HepG2 (cell line): Measurements from ENCODE around the gene GNPAT. TPM values are rescaled to one million over a fixed set of nuclear protein-coding genes. Genes with fewer than 3 reads are reported as not detected.

Source experiments
- ATAC-seq: fragments of 200-7000 bp; cut with Tn5 transposase; 3 replicates; pipeline ENCODE4 v1.9.1; 2020; ENCODE audit warnings: mild to moderate bottlenecking, moderate library complexity
- BruUV-seq: library from RNA; stranded (reverse); fragments of 400-500 nt; replicated peaks from 2 replicates; lab custom pipeline; 2021; lab: Mats Ljungman, UMichigan
- CTCF ChIA-PET: fragments of 300-600 bp; formaldehyde crosslinking; extraction: SDS; loops from one replicate; lab custom pipeline; 2021; ENCODE audit warnings: low total read pairs, inconsistent platforms, low intra/inter-chr PET ratio; lab: Yijun Ruan, JAX
- POLR2A ChIA-PET: fragments of 350-600 bp; sonication (Branson Sonifier 250); formaldehyde crosslinking; loops from one replicate; lab custom pipeline; 2020; ENCODE audit warnings: antibody characterized with exemption, inconsistent platforms; lab: Yijun Ruan, JAX
- DNase-seq: peaks from one replicate; pipeline ENCODE4 v3.0.0-alpha.2; 2015; ENCODE audit warnings: low spot score
- FAIRE-seq: peaks from 3 replicates; lab custom pipeline; 2011; peaks lifted over from hg19 to GRCh38; lab: Jason Lieb, UNC
- H2AFZ ChIP-seq: one replicate; pipeline ENCODE4 v1.6.1; 2011; ENCODE audit warnings: low read length, inconsistent platforms
- H3K27ac ChIP-seq: fragments of 300-600 bp; 3 replicates; pipeline ENCODE4 v1.8.0; 2011; ENCODE audit warnings: mixed run types, mild to moderate bottlenecking, mixed read lengths, low read length, inconsistent platforms; ENCODE audit not compliant: insufficient read depth; ENCODE audit errors: extremely low read length
- H3K27me3 ChIP-seq, 2 experiments: fragments of 200-600 bp in 1 of 2; 2 replicates in 1 of 2; 3 replicates in 1 of 2; pipeline versions ENCODE4 v1.6.0 to v1.8.0; 2011; ENCODE audit warnings: low read length in 2 of 2, mild to moderate bottlenecking in 2 of 2, moderate library complexity in 2 of 2, inconsistent platforms in 1 of 2; ENCODE audit not compliant: insufficient read depth in 2 of 2, control insufficient read depth in 1 of 2
- H3K36me3 ChIP-seq, 2 experiments: fragments of 200-600 bp in 1 of 2; replicated peaks in 1 of 2; 2 replicates in 1 of 2; 3 replicates in 1 of 2; pipeline versions ENCODE4 v1.5.1 to v1.8.0; 2011; ENCODE audit warnings: low read length in 2 of 2, inconsistent platforms in 1 of 2; ENCODE audit not compliant: insufficient read depth in 2 of 2, control insufficient read depth in 1 of 2
- H3K4me1 ChIP-seq: 2 replicates; pipeline ENCODE4 v1.5.1; 2012; ENCODE audit warnings: low read length, inconsistent platforms; ENCODE audit not compliant: insufficient read depth
- H3K4me2 ChIP-seq: 2 replicates; pipeline ENCODE4 v1.6.0; 2011; ENCODE audit warnings: low read depth, low read length, inconsistent platforms
- H3K4me3 ChIP-seq, 3 experiments: fragments of 200-600 bp in 1 of 3; sonication (generic), shearing (Covaris generic) in 1 of 3; replicated peaks in 1 of 3; 2 replicates each; pipeline ENCODE4 v1.5.1; 2011 to 2016; ENCODE audit warnings: low read length in 3 of 3, inconsistent platforms in 2 of 3, low read depth in 2 of 3, mild to moderate bottlenecking in 2 of 3, control low read depth in 1 of 3, mixed read lengths in 1 of 3; ENCODE audit not compliant: insufficient read depth in 1 of 3
- H3K79me2 ChIP-seq: one replicate; pipeline ENCODE4 v1.6.1; 2011; ENCODE audit warnings: low read length, inconsistent platforms; ENCODE audit not compliant: insufficient read depth
- H3K9ac ChIP-seq: 2 replicates; pipeline ENCODE4 v1.6.0; 2011; ENCODE audit warnings: mild to moderate bottlenecking, low read depth, low read length, inconsistent platforms; ENCODE audit not compliant: insufficient read depth
- H3K9me3 ChIP-seq: 2 replicates; pipeline ENCODE4 v1.5.1; 2012; ENCODE audit warnings: mild to moderate bottlenecking, low read length
- H4K20me1 ChIP-seq: 2 replicates; pipeline ENCODE4 v1.6.0; 2011; ENCODE audit warnings: inconsistent platforms, mild to moderate bottlenecking, low read length, moderate library complexity; ENCODE audit not compliant: insufficient read depth
- SYNCRIP ChIP-seq: fragments of 200-400 bp; formaldehyde crosslinking; IDR thresholded peaks from 2 replicates; pipeline ENCODE4 v1.6.1; 2018; ENCODE audit warnings: mild to moderate bottlenecking, low read depth, low read length; ENCODE audit not compliant: insufficient read depth
- ZNF678 ChIP-seq: sonication (generic); formaldehyde crosslinking; IDR thresholded peaks from 2 replicates; pipeline ENCODE4 v1.4.0; 2020; ENCODE audit warnings: mild to moderate bottlenecking, missing genetic modification reagents
- WGBS: methylation state at CpG from one replicate; pipeline ENCODE4 v1.1.6; 2017; ENCODE audit warnings: low lambda C conversion rate; 5-methylcytosine and 5-hydroxymethylcytosine counted together
- in situ Hi-C: cut with HindIII; loops from 2 replicates; pipeline ENCODE4 v1.10.0; 2017; ENCODE audit warnings: low pct_unique_long_range_greater_than_20kb; ENCODE audit not compliant: extremely low pct_ligation_motif_present
- intact Hi-C: fragments of 100-400 bp; cut with micrococcal nuclease; formaldehyde crosslinking; loops from one replicate; pipeline ENCODE4 v1.10.0; 2022; ENCODE audit not compliant: unreplicated experiment
- polyA plus RNA-seq, 8 experiments: library from polyadenylated mRNA; depleted of rRNA in 3 of 8; stranded (reverse) in 7 of 8; unstranded in 1 of 8; fragments of >200 nt; fragmentation: Illumina TruSeq in 4 of 8; extraction: Trizol in 4 of 8; gene quantifications; 2 replicates each; pipeline versions ENCODE4 v1.2.1 to v1.2.3, GENCODE V29; 2011 to 2016; ENCODE audit warnings: low read depth in 4 of 8, missing spikeins in 1 of 8, mixed read lengths in 1 of 8; ENCODE audit not compliant: insufficient read depth in 1 of 8
- total RNA-seq, 5 experiments: library from RNA; depleted of rRNA; stranded (reverse); fragments of >200 nt; fragmentation: Illumina TruSeq; extraction: Trizol; gene quantifications; 2 replicates each; pipeline ENCODE4 v1.2.3, GENCODE V29; 2016; ENCODE audit warnings: low read depth in 1 of 5

The GNPAT gene
- total and polyA plus RNA-seq, 2 of the 13 experiments (the other 11 are each of a cell fraction or from before 2014, with no cell fraction given) = 58.3 to 114 TPM

DNA sequence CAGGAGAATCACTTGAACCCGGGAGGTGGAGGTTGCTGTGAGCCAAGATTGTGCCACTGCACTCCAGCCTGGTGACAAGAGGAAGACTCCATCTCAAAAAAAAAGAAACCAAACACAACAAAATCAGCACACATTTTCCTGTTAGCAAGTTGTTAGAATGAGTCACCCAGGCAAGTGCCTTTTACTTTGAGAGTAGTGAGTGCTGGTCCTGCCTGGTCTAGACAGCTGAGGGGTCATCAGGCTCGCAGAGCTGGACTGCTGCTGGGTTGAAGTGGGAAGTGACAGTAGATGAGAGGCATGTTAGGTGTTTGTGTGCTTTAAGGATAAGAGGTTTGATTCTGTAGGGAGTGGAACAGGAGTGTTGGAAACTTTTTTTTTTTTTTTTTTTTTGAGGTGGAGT, 31.9 kb downstream of the GNPAT start:
- in situ Hi-C loops = no loop called here
- BruUV-seq = no TSS peak
- ATAC-seq = peak; percentile 29; the same call in 2 of the 3 replicates

DNA sequence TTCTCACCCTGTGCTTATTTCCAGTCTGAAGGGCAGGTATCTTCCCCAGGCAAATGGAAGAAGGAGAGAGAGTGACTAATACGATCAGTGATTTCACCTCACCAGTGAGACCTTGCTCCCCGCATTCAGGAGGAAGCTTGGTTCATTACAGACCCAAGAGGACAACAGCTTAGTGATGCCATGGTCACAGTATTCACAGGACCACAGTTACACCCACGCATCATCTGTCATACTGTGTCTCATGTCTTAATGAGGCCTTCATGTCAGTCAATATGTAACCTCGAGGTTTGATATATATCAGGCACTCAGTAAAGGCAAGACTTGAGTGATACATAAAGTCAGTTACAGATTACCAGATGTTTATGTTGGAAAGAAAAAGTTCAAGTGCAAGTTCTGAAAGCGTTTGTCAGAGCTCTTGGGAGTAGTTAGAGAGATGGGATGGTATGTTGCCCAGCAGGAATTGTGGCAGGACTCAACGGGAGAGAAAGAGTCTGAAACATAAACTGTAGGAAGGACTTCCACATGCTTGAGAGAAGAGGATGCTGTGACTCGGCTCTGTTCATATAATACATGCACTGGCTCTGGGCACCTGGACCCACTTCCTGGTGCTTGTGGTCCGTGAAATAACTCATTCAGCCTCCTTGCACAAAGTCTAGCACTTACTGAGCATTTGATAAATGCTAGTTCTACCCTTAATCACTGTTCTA, 33.3 kb downstream of the GNPAT start:
- TSS peak; percentile 5 for BruUV-seq
- H3K27me3 ChIP-seq = no peaks in the 10 kb centered on the region

More for the DNA sequence above, 31.9 kb downstream of the GNPAT start:
- FAIRE-seq (no peak), DNase-seq (no peak)
- TF ChIP-seq ZNF678 = no peak
- intact Hi-C loops = no loop called here
- H2AFZ ChIP-seq = no peak overlapping the region
- no peak overlapping the region for H3K27ac ChIP-seq
- no peaks in the 10 kb centered on the region for H3K27me3 ChIP-seq
- ChIA-PET POLR2A (no interaction called here), CTCF (no interaction called here)
- no peak overlapping the region for H3K4me2 ChIP-seq
- H3K9me3 ChIP-seq = no peaks in the 10 kb centered on the region
- 96% methylated on average over 2 of the region's 2 CpGs for WGBS
- no peaks in the 10 kb centered on the region for H3K4me1 ChIP-seq
- no peak overlapping the region for H3K9ac ChIP-seq
- no peak overlapping the region for H3K4me3 ChIP-seq
- H3K36me3 ChIP-seq = peaks cover 12 to 49% of the 10 kb centered on the region in 2 experiments
- no peaks in the 10 kb centered on the region for H3K79me2 ChIP-seq
- H4K20me1 ChIP-seq = no peaks in the 10 kb centered on the region

More for the DNA sequence above, 33.3 kb downstream of the GNPAT start:
- DNase-seq = no peak
- H3K27ac ChIP-seq = no peak overlapping the region
- H2AFZ ChIP-seq = no peak overlapping the region
- no peaks in the 10 kb centered on the region for H4K20me1 ChIP-seq
- H3K36me3 ChIP-seq = peaks cover 12 to 48% of the 10 kb centered on the region in 2 experiments
- H3K79me2 ChIP-seq = no peaks in the 10 kb centered on the region
- no peak overlapping the region for H3K9ac ChIP-seq
- 92% methylated on average over 8 of the region's 8 CpGs for WGBS
- CTCF ChIA-PET = no interaction called here
- ATAC-seq = no peak
- POLR2A ChIA-PET = no interaction called here
- intact Hi-C loops = no loop called here
- TF ChIP-seq SYNCRIP = no peak
- H3K4me2 ChIP-seq = no peak overlapping the region
- no peaks in the 10 kb centered on the region for H3K9me3 ChIP-seq
- in situ Hi-C loops = no loop called here
- H3K4me1 ChIP-seq = no peaks in the 10 kb centered on the region
- no peak for FAIRE-seq
- H3K4me3 ChIP-seq = no peak overlapping the region
